Stimulated activated CD8-positive, alpha-beta memory T cell treated with anti-CD3 and anti-CD28 coated beads, Interleukin-4, amount 100 ng/mL, for 24 hours (primary cell): ENCODE measurements around the gene GSTK1.
"Not testable (repeated sequence)": the region's sequence is repeated elsewhere in the genome, so short reads cannot be mapped to it uniquely, and the experiment has no call there.

Experiments
- DNase-seq: peaks from one replicate; pipeline ENCODE4 v3.0.0-alpha.2; 2020; ENCODE audit warnings: low read depth

GSTK1 gene

DNA sequence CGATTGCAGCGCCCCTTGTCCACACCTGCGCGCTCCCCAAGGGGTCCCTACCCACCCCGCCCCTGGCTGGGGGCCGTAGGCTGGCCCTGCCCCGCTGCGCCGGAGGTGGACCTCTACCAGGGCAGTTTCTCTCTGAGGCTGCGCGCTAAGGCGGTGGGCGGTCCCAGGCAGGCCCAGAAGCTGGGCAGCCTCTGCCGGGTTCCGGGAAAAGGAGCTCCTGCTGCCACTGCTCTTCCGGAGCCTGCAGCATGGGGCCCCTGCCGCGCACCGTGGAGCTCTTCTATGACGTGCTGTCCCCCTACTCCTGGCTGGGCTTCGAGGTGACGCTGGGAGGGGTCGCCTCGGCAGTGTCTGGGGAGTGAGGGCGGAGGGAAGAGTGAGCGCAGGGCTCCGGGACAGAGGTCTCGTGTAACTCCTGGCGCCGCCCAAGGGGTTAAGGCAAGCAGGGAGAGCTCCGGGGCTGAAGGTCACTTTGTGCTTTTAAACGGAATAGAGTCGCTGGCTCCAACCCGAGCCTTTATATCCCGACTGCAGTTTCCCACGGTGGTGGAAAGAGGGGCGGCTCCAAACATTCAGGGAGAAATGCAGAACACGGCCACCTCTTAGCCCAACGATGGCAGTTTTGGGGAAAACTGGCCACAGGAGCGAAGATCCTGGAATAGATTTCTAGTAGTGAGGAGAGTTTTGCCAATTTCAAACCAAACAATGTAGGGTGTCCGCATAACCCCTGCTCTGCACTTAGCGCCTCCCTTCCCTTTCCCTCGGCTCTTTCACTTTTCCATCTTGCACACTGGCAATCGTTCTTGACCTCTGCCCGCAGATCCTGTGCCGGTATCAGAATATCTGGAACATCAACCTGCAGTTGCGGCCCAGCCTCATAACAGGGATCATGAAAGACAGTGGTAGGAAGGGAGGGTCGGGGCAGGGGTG lies at the start of gene GSTK1:
TSS of gene GSTK1 (plus strand) at position 176 of the 930 bp plus-strand sequence. CDS start at position 249, 73 bp downstream.
- peak; percentile 79 for DNase-seq

DNA sequence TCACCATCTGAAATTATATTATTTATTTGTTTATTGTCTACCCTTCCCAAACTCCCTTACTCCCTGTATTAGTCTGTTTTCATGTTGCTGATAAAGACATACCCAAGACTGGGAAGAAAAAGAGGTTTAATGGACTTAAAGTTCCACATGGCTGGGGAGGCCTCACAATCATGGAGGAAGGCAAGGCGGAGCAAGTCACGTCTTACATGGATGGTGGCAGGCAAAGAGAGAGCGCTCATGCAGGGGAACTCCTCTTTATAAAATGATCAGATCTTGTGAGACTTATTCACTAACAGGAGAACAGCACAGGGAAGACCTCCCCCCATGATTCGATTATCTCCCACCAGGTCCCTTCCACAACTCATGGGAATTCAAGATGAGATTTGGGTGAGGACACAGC lies 49.8 kb upstream of the GSTK1 start:
- DNase-seq: not testable (repeated sequence)

DNA sequence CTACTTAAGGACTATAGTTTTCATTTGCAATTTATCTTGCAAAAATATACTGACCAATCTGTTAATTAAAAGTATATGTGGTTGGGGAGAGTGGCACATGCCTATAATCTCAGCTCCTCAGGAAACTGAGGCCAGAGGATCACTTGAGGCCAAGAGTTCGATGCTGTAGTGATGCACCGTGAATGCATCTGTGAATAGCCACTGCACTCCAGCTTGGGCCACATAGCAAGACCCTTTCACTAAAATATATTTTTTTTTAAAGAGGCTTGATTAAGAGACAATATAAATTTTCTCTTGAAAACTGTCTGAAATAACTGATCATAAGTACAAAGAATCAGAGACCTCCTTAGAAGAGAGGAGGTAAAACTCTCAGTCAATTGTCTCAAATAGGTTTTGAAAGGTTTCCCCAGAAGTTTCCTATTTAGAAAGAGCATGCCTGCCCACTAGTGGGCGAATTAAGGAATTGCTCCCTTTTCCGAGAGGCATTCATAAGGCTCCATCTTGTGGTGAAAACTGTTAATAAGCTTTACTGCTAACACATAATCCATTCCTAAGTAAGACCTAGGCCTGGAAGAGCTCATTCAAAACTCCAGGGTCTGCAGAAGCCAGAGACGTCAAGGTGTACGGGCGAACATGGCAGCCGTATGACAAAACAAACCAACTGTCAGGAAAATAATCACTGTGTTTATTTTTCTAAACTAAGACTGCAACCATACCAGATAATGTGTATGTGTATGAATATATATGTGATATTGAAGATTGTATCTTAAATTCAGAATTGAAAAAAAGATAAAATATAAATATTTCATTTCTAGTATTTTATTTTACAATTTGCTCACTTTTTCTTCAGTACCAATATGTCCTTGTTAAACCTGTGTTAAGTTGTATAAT lies 48.2 kb upstream of the GSTK1 start:
- peak; percentile 31 for DNase-seq

DNA sequence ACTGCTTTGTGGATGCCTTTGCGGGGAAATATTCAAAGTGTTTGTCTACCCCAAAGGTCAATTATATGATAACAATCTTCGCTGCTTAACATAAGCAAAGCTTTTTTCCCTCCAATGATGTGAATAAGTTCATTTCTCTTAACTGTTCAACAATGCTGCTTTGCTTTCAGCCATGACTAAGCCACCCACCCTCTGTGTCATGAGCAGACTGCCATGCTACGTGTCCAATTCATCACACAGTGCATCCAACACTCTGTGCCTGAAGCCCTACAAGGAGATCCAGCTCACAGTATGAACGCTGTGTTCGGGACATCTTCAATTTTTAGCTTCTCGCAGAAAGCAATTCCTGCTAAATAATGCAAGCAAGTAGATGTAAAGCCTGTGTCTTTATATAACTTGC lies 47.1 kb upstream of the GSTK1 start:
- no peak for DNase-seq

DNA sequence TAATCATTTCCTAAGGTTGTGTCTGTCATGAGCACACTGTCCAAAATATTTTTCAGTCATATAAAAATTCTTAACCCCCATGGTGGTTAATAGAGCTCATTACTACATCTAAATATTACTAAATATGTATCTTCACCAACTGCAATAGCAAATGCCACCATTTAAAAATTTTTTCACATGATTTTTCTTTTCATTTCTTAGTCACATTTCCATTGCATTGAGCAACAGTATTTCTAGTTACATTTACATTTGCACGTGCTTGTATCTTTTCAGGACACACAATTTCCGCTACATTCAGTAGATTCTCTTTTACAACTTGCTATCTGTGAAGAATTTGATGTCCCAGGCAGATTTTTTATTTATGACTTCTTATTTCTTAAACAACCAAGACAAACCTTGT lies 46.6 kb upstream of the GSTK1 start:
- DNase-seq: no peak

DNA sequence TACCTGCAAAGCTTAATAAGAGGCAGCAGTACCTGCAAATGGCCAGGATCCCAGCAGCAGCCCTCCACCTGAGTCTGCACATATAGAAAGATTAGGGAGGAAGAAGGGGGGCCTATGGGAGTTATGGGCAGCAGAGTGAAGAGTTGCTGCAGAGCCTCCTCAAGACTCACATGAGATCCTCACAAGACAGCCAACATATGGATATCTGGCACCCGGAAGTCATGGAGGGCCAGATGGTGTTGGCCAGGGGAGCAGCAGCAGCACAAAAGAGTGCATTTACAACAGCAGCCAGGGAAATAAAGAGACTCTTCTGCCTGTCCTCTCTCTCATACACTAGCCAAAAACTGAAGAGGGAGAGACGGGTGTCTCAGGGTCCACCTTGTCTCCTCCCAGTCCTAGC lies 45.4 kb upstream of the GSTK1 start:
- DNase-seq: no peak

DNA sequence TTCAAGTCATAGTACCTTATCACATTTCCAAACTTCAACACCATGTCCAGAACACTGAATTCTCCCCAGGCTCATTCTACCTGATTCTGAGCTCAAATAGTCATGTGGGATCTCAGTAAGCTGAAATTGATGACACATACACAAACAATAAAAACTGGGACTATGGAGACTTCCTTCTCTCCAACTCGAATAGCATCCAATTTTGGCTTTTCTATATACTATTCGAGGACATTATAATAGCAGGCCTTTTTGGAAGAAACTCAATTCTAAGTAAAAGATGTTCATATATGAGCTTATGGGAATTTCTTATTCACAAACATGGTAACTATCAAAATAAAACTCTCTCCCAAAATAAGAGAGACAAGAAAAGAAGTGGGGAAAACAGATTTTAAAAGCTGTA lies 42.0 kb upstream of the GSTK1 start:
- DNase-seq: no peak

DNA sequence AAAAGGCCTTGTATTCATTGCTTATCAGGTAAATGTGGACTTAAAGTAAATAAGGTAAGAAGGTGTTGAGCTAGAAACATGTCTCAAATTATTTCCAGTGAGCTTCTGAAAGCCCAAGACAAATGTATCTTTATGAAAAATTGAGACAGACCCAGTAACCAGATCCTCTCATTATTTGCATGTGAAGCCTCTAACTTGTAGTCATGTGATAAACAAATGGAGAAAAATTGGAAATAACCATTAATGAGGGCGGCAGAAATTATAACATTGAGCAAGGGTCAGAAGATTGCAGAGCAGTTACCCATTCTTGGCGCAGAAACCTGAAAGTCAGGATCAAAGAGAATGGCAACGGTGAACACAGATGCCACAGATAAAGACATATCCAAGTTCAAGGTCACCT lies 41.5 kb upstream of the GSTK1 start, which contains the start of gene TAS2R40:
TSS of gene TAS2R40 (plus strand) at position 301 of the 400 bp plus-strand sequence. CDS start at position 343, 42 bp downstream.
- DNase-seq: no peak

DNA sequence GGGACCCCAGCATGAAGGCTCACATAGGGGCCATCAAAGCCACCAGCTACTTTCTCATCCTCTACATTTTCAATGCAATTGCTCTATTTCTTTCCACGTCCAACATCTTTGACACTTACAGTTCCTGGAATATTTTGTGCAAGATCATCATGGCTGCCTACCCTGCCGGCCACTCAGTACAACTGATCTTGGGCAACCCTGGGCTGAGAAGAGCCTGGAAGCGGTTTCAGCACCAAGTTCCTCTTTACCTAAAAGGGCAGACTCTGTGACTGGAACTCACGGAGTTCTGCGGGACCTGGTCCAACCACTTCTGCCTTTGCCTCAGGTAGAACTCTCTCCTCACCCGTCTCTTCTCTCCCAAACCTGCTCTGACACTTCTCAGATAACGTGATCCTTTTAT lies 40.5 kb upstream of the GSTK1 start:
- DNase-seq: no peak

DNA sequence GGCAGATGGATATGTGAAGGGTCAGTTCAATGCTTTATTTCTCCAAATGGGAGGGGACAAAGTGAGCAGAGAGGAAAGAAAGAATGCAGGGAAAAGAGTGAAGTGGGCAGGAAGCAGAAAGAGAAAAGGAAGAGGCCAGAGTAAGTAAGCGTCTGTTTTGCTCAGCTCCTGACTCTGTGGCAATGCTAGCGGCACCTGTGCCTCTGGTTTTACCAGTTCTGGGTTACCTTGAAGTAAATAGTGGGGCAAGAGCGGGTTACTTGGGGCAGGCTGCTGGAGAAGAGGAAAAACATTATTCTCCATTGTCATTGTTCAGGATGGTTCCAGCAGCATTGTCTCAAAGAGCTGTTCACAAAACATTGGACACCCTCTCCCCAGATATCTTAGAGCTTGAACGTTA lies 39.5 kb upstream of the GSTK1 start:
- DNase-seq: no peak

DNA sequence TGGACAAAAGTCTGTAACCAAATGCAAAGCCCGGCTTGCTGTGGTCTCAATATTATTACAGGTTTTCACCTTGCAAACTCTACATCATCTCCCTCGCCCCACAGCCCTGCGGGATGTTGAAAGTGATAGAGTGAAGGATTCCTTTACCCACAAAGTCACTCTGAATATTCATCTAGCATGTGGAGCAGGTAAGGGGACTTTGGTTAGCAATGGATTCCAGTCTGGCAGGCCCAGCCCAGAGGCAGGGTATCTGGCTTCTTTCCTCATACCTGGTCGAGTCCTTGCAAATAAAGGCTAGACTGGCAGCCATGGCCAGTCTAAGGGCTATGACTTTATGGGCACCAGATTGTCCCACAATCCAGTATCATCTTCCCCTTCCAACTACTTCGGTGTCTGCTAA lies 38.2 kb upstream of the GSTK1 start:
- no peak for DNase-seq

DNA sequence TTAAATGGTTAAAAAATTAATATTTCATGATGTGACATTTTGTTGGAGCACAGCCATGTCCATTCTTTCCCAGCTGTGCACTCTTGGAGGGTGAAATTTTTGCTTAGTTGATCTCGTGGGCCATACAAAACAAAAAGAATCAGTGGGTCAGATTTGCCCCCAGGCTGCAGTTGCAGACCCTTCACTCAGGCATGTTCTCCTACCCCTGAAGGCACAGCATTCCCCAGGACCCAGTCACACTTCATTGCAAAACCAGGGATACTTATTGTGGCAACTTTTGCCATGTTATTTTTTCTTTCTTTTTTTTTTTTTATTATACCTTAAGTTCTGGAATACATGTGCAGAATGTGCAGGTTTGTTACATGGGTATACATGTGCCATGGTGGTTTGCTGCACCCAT lies 35.4 kb upstream of the GSTK1 start:
- DNase-seq: no peak

DNA sequence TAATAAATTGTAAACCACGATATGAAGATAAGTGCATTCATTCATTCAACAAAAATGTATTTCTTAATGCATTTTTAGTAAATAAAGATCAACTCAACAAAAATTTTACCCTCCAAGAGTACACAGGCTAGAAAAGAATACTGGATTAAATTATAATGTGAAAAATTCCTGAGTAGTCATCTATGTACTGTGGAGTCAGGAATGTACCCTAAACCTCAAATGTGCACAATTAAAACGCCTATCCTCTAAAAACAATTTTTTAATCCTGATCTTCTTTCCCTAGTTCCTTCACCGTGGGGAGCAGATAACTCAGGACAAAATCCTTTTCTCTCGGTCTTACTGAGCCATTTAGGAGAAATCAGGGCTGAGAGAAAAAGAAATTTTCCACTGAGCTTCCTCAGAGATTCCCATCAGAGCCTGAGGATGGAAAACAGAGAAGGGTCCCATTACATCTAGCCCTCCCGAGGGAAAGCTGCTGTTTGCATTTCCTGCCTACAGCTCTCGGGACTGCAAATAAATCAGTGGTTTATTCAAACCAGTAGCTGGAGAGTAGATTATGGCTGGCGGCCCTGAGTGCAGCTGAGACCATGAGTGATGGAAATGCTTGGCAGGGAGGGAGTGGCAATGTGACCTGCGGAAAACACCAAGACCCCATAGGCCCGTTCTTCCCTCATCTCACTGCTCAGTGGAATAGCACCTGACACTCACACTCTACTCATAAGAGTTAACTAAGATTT lies 34.0 kb upstream of the GSTK1 start:
- DNase-seq: no peak

DNA sequence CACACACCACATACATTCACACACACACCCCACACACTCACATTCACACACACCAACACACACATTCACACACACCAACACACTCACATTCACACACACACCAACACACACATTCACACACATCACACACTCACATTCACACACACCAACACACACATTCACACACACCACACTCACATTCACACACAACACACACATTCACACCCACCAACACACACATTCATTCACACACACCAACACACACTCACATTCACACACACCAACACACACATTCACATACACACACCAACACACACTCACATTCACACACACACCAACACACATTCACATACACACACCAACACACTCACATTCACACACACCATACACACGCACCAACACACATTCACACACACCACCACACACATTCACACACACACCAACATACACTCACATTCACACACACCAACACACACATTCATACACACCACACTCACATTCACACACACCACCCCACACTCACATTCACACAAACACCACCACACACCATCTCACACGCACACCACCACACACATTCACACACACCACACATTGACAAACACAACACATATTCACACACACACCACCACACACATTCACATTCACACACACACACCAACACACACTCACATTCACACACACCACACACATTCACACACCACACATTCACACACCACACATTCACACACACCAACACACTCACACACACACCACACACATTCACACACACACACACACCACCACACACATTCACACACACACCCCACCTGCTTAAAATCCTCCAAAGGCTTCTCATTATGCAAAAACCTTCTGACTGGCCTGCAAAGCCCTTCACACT lies 32.4 kb upstream of the GSTK1 start:
- no peak for DNase-seq

DNA sequence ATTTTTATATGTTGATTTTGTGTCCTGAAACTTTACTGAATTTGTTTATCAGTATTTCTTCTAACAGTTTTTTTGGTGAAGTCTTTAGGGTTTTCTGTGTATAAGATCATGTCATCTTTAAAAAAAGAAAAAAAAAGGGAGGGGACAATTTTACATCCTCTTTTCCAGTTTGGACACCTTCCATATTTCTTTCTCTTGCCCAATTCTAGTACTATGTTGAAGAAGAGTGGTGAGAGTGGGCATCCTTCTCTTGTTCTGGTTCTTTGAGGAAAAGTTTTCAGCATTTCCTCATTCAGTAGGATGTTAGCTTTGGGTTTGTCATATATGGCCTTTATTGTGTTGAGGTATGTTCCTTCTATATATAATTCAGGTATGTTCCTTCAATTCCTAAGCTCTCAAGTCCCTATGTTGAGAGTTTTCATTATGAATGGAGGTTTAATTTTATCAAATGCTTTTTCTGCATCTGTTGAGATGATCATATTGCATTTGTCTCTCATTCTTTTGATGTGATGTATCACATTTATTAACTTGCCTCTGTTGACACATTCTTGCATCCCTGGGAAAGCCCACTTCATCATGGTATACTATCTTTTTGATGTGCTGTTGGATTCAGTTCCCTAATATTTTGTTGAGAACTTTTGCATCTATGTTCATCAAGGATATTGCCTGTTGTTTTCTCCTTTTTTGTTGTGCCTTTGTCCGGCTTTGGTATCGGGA lies 29.3 kb upstream of the GSTK1 start:
- DNase-seq: no peak

DNA sequence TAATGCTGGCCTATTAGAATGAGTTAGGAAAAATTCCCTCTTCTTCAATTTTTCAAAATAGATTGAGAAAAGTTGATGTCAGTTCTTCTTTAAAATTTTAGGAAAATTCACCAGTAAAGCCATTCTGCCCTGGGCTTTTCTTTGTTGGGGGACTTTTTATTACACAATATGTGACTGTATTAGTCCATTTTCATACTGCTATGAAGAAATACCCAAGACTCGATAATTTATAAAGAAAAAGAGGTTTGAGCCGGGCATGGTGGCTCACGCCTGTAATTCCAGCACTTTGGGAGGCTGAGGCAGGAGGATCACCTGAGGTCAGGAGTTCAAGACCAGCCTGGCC lies 28.7 kb upstream of the GSTK1 start:
- DNase-seq: no peak

DNA sequence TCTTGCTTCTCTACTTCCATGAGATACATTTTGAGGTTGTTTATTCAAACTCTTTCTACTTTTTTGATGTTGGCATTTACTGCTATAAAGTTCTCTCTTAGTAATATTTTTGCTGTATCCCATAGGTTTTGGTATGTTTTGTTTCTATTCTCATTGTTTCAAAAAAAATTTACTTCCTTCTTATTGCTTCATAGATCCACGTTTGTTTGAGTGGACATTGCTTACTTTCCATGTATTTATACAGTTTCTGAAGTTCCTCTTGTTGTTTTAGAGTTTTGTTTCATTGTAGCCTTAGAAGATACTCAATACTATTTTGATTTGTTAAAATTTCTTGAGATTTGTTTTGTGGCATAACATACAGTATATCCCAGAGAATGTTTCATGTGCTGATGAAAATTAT lies 27.7 kb upstream of the GSTK1 start:
- DNase-seq: no peak

DNA sequence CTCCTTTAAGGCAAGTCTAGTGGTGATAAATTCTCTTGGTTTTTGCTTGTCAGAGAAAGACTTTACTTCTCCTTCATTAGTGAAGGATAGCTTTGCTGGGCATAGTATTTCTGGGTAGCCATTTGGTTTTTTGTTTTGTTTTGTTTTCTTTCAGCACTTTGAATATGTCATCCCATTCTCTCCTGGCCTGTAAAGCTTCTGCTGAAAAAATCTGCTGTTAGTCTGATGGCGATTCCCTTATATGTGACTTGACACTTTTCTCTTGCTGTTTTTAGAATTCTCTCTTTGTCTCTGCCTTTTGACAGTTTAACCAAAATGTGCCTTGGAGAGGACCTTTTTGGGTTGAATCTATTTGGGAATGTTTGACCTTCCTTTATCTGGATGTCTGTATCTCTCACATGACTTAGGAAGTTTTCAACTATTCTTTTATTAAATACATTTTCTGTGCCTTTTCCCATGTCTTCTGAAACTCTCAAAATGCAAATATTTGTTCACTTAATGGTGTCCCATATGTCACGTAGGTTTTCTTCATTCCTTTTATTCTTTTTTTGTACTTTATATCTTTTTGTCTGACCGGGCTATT lies 26.7 kb upstream of the GSTK1 start:
- DNase-seq: no peak

DNA sequence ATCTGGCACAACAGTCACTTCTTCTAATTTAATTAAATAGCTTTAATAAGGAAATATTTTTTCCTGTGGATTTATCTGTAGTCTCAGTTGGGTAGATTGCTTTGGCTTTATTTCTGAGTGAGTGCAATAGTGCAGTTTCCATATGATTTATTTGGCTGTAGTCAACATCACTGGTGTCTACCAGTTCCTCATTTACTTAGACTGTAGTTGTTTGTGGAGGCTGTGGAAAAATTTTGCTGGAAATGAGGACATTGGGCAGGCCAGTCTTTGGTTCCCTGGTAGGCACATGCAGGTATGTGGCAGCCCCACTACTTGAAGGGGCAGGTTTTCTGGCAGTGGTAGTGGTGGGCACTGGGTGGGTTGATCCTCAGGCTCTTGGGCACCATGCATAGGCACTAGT lies 25.9 kb upstream of the GSTK1 start:
- DNase-seq: no peak

DNA sequence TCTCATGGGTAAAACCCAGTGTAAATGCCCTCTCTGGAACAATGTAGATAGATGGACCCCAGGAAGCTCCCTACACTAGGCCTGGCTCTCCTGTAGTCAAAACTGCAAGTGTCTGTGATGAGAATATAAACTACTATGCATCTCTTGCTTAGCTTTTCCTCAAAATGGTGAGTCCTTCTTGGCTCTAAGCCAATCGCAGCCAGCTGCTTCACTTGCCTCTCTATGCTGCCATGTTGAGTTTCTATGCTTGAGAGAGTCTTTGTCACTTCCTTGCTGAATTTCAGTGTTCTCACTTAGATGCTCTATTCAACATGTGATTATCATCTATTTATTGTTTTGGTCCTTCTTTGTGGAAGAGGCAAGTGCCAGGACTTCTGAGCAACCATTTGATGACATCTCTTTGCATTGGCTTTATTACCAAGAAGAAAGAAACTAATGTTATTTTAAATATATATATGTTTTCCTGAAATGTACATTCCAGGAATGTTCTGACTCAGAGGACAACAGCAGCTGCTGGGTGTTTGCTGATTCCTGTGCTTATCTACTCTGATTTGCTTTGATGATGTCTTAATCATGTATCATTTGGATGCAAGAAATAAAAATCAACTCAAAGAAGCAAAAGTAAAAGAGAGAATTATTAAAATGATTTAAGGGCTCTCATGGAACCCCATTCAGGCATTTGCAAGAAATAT lies 24.8 kb upstream of the GSTK1 start:
- no peak for DNase-seq
